HCT116 (cell line): ENCODE results near the gene UVRAG.

Source experiments
- EGR1 ChIP-seq: IDR thresholded peaks from 2 replicates; pipeline ENCODE4 v1.6.1; 2012; ENCODE audit warnings: low read depth
- EZH2 ChIP-seq: fragments of 200-600 bp; sonication (generic); IDR thresholded peaks from 2 replicates; pipeline ENCODE4 v1.6.1; 2017; ENCODE audit warnings: antibody characterized with exemption, mixed run types
- POLR2A ChIP-seq: IDR thresholded peaks from 2 replicates; pipeline ENCODE4 v1.7.0; 2011; ENCODE audit warnings: borderline replicate concordance; ENCODE audit not compliant: insufficient read depth, insufficient read length; ENCODE audit errors: extremely low read depth
- RAD21 ChIP-seq: IDR thresholded peaks from 2 replicates; pipeline ENCODE4 v1.6.1; 2012; ENCODE audit warnings: low read depth, mild to moderate bottlenecking
- YY1 ChIP-seq: IDR thresholded peaks from 2 replicates; pipeline ENCODE4 v1.6.1; 2011; ENCODE audit warnings: low read length, low read depth, moderate library complexity, mild to moderate bottlenecking; ENCODE audit not compliant: insufficient replicate concordance; ENCODE audit errors: extremely low read depth
- TF ChIP-seq, protein P1 (sequence below), 3 experiments: fragments of 200-600 bp in 1 of 3; sonication (generic) in 1 of 3; IDR thresholded peaks in 2 of 3; conservative IDR thresholded peaks in 1 of 3; 2 replicates each; pipeline ENCODE4 v1.5.1; 2012 to 2017; ENCODE audit warnings: low read depth in 2 of 3, low read length in 2 of 3, antibody characterized with exemption in 1 of 3, borderline replicate concordance in 1 of 3, control low read depth in 1 of 3, mild to moderate bottlenecking in 1 of 3, mixed read lengths in 1 of 3, mixed run types in 1 of 3, moderate library complexity in 1 of 3; ENCODE audit not compliant: insufficient read depth in 1 of 3

DNA sequence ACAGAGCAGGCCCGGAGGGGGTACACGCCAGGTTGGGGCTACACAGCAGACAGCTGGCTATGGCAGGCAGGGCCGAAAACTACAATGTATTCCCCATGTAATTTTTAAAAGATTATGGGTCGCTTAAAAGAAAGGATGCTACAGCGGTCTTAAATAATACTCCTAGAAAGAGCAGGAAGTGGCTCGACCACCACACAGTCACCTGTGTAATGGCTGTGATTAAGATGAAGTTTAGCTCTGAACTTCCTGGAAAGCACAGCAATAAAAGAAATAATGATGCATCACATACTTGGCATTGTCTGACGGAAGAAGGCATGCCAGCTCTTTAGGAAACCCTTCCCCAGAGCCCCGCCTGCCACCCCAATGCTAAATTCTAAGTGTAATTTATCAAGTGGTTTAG is 358.7 kb downstream of the UVRAG start:
- TF ChIP-seq, protein P1, sequence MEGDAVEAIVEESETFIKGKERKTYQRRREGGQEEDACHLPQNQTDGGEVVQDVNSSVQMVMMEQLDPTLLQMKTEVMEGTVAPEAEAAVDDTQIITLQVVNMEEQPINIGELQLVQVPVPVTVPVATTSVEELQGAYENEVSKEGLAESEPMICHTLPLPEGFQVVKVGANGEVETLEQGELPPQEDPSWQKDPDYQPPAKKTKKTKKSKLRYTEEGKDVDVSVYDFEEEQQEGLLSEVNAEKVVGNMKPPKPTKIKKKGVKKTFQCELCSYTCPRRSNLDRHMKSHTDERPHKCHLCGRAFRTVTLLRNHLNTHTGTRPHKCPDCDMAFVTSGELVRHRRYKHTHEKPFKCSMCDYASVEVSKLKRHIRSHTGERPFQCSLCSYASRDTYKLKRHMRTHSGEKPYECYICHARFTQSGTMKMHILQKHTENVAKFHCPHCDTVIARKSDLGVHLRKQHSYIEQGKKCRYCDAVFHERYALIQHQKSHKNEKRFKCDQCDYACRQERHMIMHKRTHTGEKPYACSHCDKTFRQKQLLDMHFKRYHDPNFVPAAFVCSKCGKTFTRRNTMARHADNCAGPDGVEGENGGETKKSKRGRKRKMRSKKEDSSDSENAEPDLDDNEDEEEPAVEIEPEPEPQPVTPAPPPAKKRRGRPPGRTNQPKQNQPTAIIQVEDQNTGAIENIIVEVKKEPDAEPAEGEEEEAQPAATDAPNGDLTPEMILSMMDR (IDR thresholded peaks at IDR 0.05 in 2 of 3, conservative IDR thresholded peaks at IDR 0.05 in 1 of 3; ENCODE audit: borderline replicate concordance in 1 of 3, insufficient read depth in 1 of 3, low read depth in 2 of 3, low read length in 2 of 3) = no peak
- TF ChIP-seq YY1 = no peak
- TF ChIP-seq POLR2A = no peak
- no peak for TF ChIP-seq RAD21
- no peak for TF ChIP-seq EZH2
- TF ChIP-seq EGR1 = no peak
